H9 (cell line): Measurements from ENCODE around the gene SEPTIN6. TPM values are rescaled to one million over a fixed set of nuclear protein-coding genes. Genes with fewer than 3 reads are reported as not detected.

Experiments
- DNase-seq: peaks from one replicate; pipeline ENCODE4 v3.0.0-alpha.2; 2017
- H2AFZ ChIP-seq: one replicate; pipeline ENCODE4 v1.6.1; 2013; ENCODE audit warnings: mild to moderate bottlenecking, low read length, control low read depth, moderate library complexity
- H2AK5ac ChIP-seq: 2 replicates; pipeline ENCODE4 v1.6.1; 2013; ENCODE audit warnings: low read length, control low read depth, mixed read lengths; ENCODE audit not compliant: insufficient read length
- H2BK120ac ChIP-seq: one replicate; pipeline ENCODE4 v1.6.1; 2013; ENCODE audit warnings: low read depth, mild to moderate bottlenecking, low read length, control low read depth, inconsistent platforms; ENCODE audit not compliant: poor library complexity, severe bottlenecking
- H2BK12ac ChIP-seq: 2 replicates; pipeline ENCODE4 v1.6.1; 2013; ENCODE audit warnings: low read length, control low read depth, mixed read lengths, low read depth; ENCODE audit not compliant: insufficient read length
- H2BK15ac ChIP-seq: 2 replicates; pipeline ENCODE4 v1.6.1; 2013; ENCODE audit warnings: low read depth, low read length, control low read depth
- H2BK20ac ChIP-seq: one replicate; pipeline ENCODE4 v1.6.1; 2013; ENCODE audit warnings: low read depth, mild to moderate bottlenecking, low read length, control low read depth, inconsistent platforms; ENCODE audit not compliant: poor library complexity, severe bottlenecking
- H2BK5ac ChIP-seq: 2 replicates; pipeline ENCODE4 v1.6.1; 2013; ENCODE audit warnings: low read length, control low read depth, mixed read lengths; ENCODE audit not compliant: insufficient read length
- H3K14ac ChIP-seq: 2 replicates; pipeline ENCODE4 v1.6.1; 2013; ENCODE audit warnings: low read length, control low read depth; ENCODE audit not compliant: insufficient read depth
- H3K18ac ChIP-seq: 2 replicates; pipeline ENCODE4 v1.6.1; 2013; ENCODE audit warnings: low read depth, mild to moderate bottlenecking, mixed read lengths, low read length, control low read depth; ENCODE audit not compliant: insufficient read length
- H3K23ac ChIP-seq: 2 replicates; pipeline ENCODE4 v1.6.1; 2013; ENCODE audit warnings: low read length, control low read depth, mixed read lengths, low read depth; ENCODE audit not compliant: insufficient read length
- H3K23me2 ChIP-seq: 2 replicates; pipeline ENCODE4 v1.6.1; 2013; ENCODE audit warnings: low read depth, mild to moderate bottlenecking, mixed read lengths, low read length, control low read depth; ENCODE audit not compliant: insufficient read length, poor library complexity, severe bottlenecking
- H3K27ac ChIP-seq: 2 replicates; pipeline ENCODE4 v1.5.1; 2013; ENCODE audit warnings: low read length, control low read depth, mixed read lengths, low read depth; ENCODE audit not compliant: insufficient read length
- H3K27me3 ChIP-seq: 2 replicates; pipeline ENCODE4 v1.6.1; 2013; ENCODE audit warnings: low read length, control low read depth, inconsistent platforms; ENCODE audit not compliant: insufficient read depth
- H3K4ac ChIP-seq: 2 replicates; pipeline ENCODE4 v1.6.1; 2013; ENCODE audit warnings: low read depth, mild to moderate bottlenecking, control low read depth, inconsistent platforms, low read length, moderate library complexity
- H3K4me1 ChIP-seq: 2 replicates; pipeline ENCODE4 v1.6.1; 2013; ENCODE audit warnings: low read length, control low read depth, inconsistent platforms; ENCODE audit not compliant: insufficient read depth
- H3K4me2 ChIP-seq: 2 replicates; pipeline ENCODE4 v1.6.1; 2013; ENCODE audit warnings: low read length, control low read depth, mixed read lengths; ENCODE audit not compliant: insufficient read length, insufficient read depth
- H3K56ac ChIP-seq: 2 replicates; pipeline ENCODE4 v1.6.1; 2013; ENCODE audit warnings: low read depth, mild to moderate bottlenecking, mixed read lengths, low read length, control low read depth; ENCODE audit not compliant: insufficient read length
- H3K79me1 ChIP-seq: 2 replicates; pipeline ENCODE4 v1.6.1; 2013; ENCODE audit warnings: low read depth, mild to moderate bottlenecking, moderate library complexity, low read length, control low read depth, inconsistent platforms; ENCODE audit not compliant: insufficient read depth, poor library complexity, severe bottlenecking
- H3K79me2 ChIP-seq: 2 replicates; pipeline ENCODE4 v1.6.1; 2013; ENCODE audit warnings: low read length, control low read depth, inconsistent platforms; ENCODE audit not compliant: insufficient read depth
- H3K9ac ChIP-seq: 2 replicates; pipeline ENCODE4 v1.6.1; 2013; ENCODE audit warnings: low read length, control low read depth, mixed read lengths; ENCODE audit not compliant: insufficient read length; ENCODE audit errors: extremely low read depth
- H3K9me3 ChIP-seq: one replicate; pipeline ENCODE4 v1.6.1; 2013; ENCODE audit warnings: low read depth, low read length, inconsistent platforms; ENCODE audit not compliant: control insufficient read depth
- H3T11ph ChIP-seq: one replicate; pipeline ENCODE4 v1.6.1; 2013; ENCODE audit warnings: mild to moderate bottlenecking, low read length, control low read depth, inconsistent platforms
- H4K20me1 ChIP-seq: one replicate; pipeline ENCODE4 v1.6.1; 2013; ENCODE audit not compliant: control insufficient read depth, insufficient read length, insufficient read depth
- H4K5ac ChIP-seq: 2 replicates; pipeline ENCODE4 v1.6.1; 2013; ENCODE audit warnings: low read depth, mild to moderate bottlenecking, mixed read lengths, low read length, control low read depth; ENCODE audit not compliant: insufficient read length
- H4K8ac ChIP-seq: replicated peaks from 2 replicates; pipeline ENCODE4 v1.6.1; 2013; ENCODE audit warnings: low read length, control low read depth, mixed read lengths, low read depth; ENCODE audit not compliant: insufficient read length
- H4K91ac ChIP-seq: 2 replicates; pipeline ENCODE4 v1.6.1; 2013; ENCODE audit warnings: low read depth, mild to moderate bottlenecking, moderate library complexity, mixed read lengths, low read length, control low read depth; ENCODE audit not compliant: insufficient read length
- H3K27ac Mint-ChIP-seq, 3 experiments: 2 replicates in 2 of 3; 3 replicates in 1 of 3; pipeline ENCODE4 v1.8.0; 2020 to 2021; ENCODE audit warnings: mixed read lengths in 3 of 3, mild to moderate bottlenecking in 1 of 3, moderate library complexity in 1 of 3
- H3K27me3 Mint-ChIP-seq: 2 replicates; pipeline ENCODE4 v1.8.0; 2021; ENCODE audit warnings: low read depth, mild to moderate bottlenecking, moderate library complexity, mixed read lengths
- H3K36me3 Mint-ChIP-seq, 3 experiments: 2 replicates in 2 of 3; 3 replicates in 1 of 3; pipeline ENCODE4 v1.8.0; 2020 to 2021; ENCODE audit warnings: low read depth in 3 of 3, mixed read lengths in 3 of 3; ENCODE audit not compliant: insufficient read depth in 1 of 3
- H3K4me1 Mint-ChIP-seq, 2 experiments: 2 replicates each; pipeline ENCODE4 v1.8.0; 2020; ENCODE audit warnings: mixed read lengths in 2 of 2
- H3K4me3 Mint-ChIP-seq, 2 experiments: 2 replicates in 1 of 2; 3 replicates in 1 of 2; pipeline ENCODE4 v1.8.0; 2020 to 2021; ENCODE audit warnings: mild to moderate bottlenecking in 2 of 2, mixed read lengths in 2 of 2, moderate library complexity in 1 of 2
- H3K9me3 Mint-ChIP-seq, 2 experiments: 2 replicates in 1 of 2; 3 replicates in 1 of 2; pipeline ENCODE4 v1.8.0; 2020; ENCODE audit warnings: mild to moderate bottlenecking in 2 of 2, mixed read lengths in 2 of 2, moderate library complexity in 1 of 2
- CTCF ChIP-seq: fragments of 200-600 bp; sonication (generic); conservative IDR thresholded peaks from 3 replicates; pipeline ENCODE4 v1.8.0; 2021; ENCODE audit warnings: antibody characterized with exemption, mild to moderate bottlenecking
- WGBS: extraction: QIAGEN DNeasy Blood & Tissue Kit; methylation state at CpG from one replicate; pipeline ENCODE4 v1.1.7; 2013; ENCODE audit warnings: missing lambda C conversion rate, low lambda C conversion rate, mixed read lengths; ENCODE audit not compliant: insufficient read length; ENCODE audit errors: extremely low coverage; 5-methylcytosine and 5-hydroxymethylcytosine counted together
- total RNA-seq: library from RNA; stranded (reverse); gene quantifications from 2 replicates; pipeline ENCODE4 v1.2.1, GENCODE V29; 2021

The SEPTIN6 gene
- total RNA-seq, 1 experiment from 2014 or later, result 23.1 TPM

- H3K79me2 ChIP-seq, result no peaks in the 10 kb centered on the region
- no peak overlapping the region for H2BK120ac ChIP-seq
- no peak overlapping the region for H3K27ac ChIP-seq
- Mint-ChIP-seq H3K9me3 (peaks cover 64 to 80% of the 10 kb centered on the region in 2 experiments), H3K27ac (no peak overlapping the region), H3K36me3 (peaks cover 0 to 3% (median 3%) of the 10 kb centered on the region in 3 experiments; a peak in 3 of 7 replicates), H3K4me3 (no peak overlapping the region), H3K27me3 (peaks cover 8% of the 10 kb centered on the region), H3K4me1 (no peaks in the 10 kb centered on the region)
- no peak overlapping the region for H3K4ac ChIP-seq
- no peaks in the 10 kb centered on the region for H3K27me3 ChIP-seq
- H3K79me1 ChIP-seq, result no peaks in the 10 kb centered on the region
- no peaks in the 10 kb centered on the region for H3K4me1 ChIP-seq
- H3K23me2 ChIP-seq, result peaks cover 3% of the 10 kb centered on the region
- no CpG with 5 or more reads among the region's 12 CpGs for WGBS
- TF ChIP-seq CTCF, result no peak
- H3K9me3 ChIP-seq, result peaks cover 16% of the 10 kb centered on the region
- H2AK5ac ChIP-seq, result no peak overlapping the region
- H3K4me2 ChIP-seq, result no peak overlapping the region
- H4K20me1 ChIP-seq, result no peaks in the 10 kb centered on the region
- no peak for DNase-seq
- H4K8ac ChIP-seq, result no peak overlapping the region
- H2BK15ac ChIP-seq, result no peak overlapping the region
- no peak overlapping the region for H2AFZ ChIP-seq
- no peak overlapping the region for H3K18ac ChIP-seq
- H2BK20ac ChIP-seq, result no peak overlapping the region
- no peak overlapping the region for H3K56ac ChIP-seq
- H2BK12ac ChIP-seq, result no peak overlapping the region
- no peak overlapping the region for H3K14ac ChIP-seq
- H2BK5ac ChIP-seq, result no peak overlapping the region
- H3K9ac ChIP-seq, result no peak overlapping the region
- H4K5ac ChIP-seq, result no peak overlapping the region
- no peak overlapping the region for H3T11ph ChIP-seq
- no peak overlapping the region for H3K23ac ChIP-seq
- no peak overlapping the region for H4K91ac ChIP-seq
Observed at GRCh38 chrX:119736206-119736764, 43.3 kb upstream of the SEPTIN6 start.
